ENCODE data around the gene ZSWIM5. TPM values are rescaled to one million over a fixed set of nuclear protein-coding genes. Genes with fewer than 3 reads are reported as not detected.
"Not testable (repeated sequence)": the region's sequence is repeated elsewhere in the genome, so short reads cannot be mapped to it uniquely, and the experiment has no call there.

Gene ZSWIM5
- total RNA-seq, 4 donors from 2014 or later, result 2.1 to 3.7 (median 2.5) TPM

- Histone ChIP-seq H3K36me3 (no peaks in the 10 kb centered on the region), H3K4me1 (no peaks in the 10 kb centered on the region), H3K9me3 (no peaks in the 10 kb centered on the region), H3K27me3 (no peaks in the 10 kb centered on the region), H3K27ac (no peak overlapping the region), H3K4me3 (no peak overlapping the region)
- WGBS, 2 donors, result 78 to 85% methylated on average over 1 of the region's 1 CpG
- DNase-seq (ENCODE audit: low spot score in 2 of 2), result no peak
- TF ChIP-seq CTCF (IDR thresholded peaks at IDR 0.05), result no peak
These were observed 88.6 kb downstream of the ZSWIM5 start for GRCh38 chr1:45117766-45118165.

- no peak for TF ChIP-seq POLR2A (IDR thresholded peaks at IDR 0.05)
- DNase-seq (ENCODE audit: low spot score in 2 of 2), result no peak
- Histone ChIP-seq H3K4me3 (no peak overlapping the region), H3K27ac (no peak overlapping the region), H3K36me3 (no peaks in the 10 kb centered on the region), H3K4me1 (no peaks in the 10 kb centered on the region), H3K9me3 (no peaks in the 10 kb centered on the region), H3K27me3 (no peaks in the 10 kb centered on the region)
- WGBS, 2 donors, result 66 to 77% methylated on average over 2 of the region's 2 CpGs
These were observed 89.6 kb downstream of the ZSWIM5 start for GRCh38 chr1:45116820-45117219.

- TF ChIP-seq POLR2A (IDR thresholded peaks at IDR 0.05), result no peak
- no peak for TF ChIP-seq EP300 (IDR thresholded peaks at IDR 0.05)
- TF ChIP-seq CTCF (IDR thresholded peaks at IDR 0.05), result no peak
- Histone ChIP-seq H3K36me3 (no peaks in the 10 kb centered on the region), H3K9me3 (peaks cover 0 to 4% (median 0%) of the 10 kb centered on the region in 4 donors), H3K27me3 (no peaks in the 10 kb centered on the region), H3K27ac (peak overlapping the region in 1 of 4 donors; percentile 12), H3K4me3 (no peak overlapping the region), H3K4me1 (no peaks in the 10 kb centered on the region)
- 65 to 81% methylated on average over 1 of the region's 1 CpG for WGBS, 2 donors
- no peak for DNase-seq (ENCODE audit: low spot score in 2 of 2)
These were observed 90.1 kb downstream of the ZSWIM5 start for GRCh38 chr1:45116340-45116739.

GRCh38 chr1:45115198-45115597 is 91.2 kb downstream of the ZSWIM5 start:
- WGBS, 2 donors, result 94 to 95% methylated on average over 23 to 24 of the region's 33 CpGs
- H3K27me3 ChIP-seq; DNase-seq (ENCODE audit: low spot score in 2 of 2): not testable (repeated sequence)

GRCh38 chr1:45112661-45113060 is 93.7 kb downstream of the ZSWIM5 start:
- H3K4me1 ChIP-seq, result no peaks in the 10 kb centered on the region
- no peaks in the 10 kb centered on the region for H3K36me3 ChIP-seq
- no peak overlapping the region for H3K4me3 ChIP-seq
- 83 to 93% methylated on average over 3 of the region's 3 CpGs for WGBS, 2 donors
- peaks cover 0 to 4% (median 0%) of the 10 kb centered on the region in 4 donors for H3K9me3 ChIP-seq
- no peaks in the 10 kb centered on the region for H3K27me3 ChIP-seq
- no peak for TF ChIP-seq POLR2A (IDR thresholded peaks at IDR 0.05)
- TF ChIP-seq EP300 (IDR thresholded peaks at IDR 0.05), result no peak
- TF ChIP-seq CTCF (IDR thresholded peaks at IDR 0.05), result no peak
- DNase-seq (ENCODE audit: low spot score in 2 of 2), result no peak
- no peak overlapping the region for H3K27ac ChIP-seq

More at GRCh38 chr1:45115198-45115597, 91.2 kb downstream of the ZSWIM5 start:
- not testable (repeated sequence) for H3K9me3 ChIP-seq, H3K27ac ChIP-seq, H3K4me1 ChIP-seq, H3K36me3 ChIP-seq, H3K4me3 ChIP-seq

GRCh38 chr1:45111239-45111638 is 95.2 kb downstream of the ZSWIM5 start:
- no peaks in the 10 kb centered on the region for H3K27me3 ChIP-seq
- H3K9me3 ChIP-seq, result peaks cover 0 to 6% (median 0%) of the 10 kb centered on the region in 4 donors
- no peak overlapping the region for H3K27ac ChIP-seq
- H3K4me3 ChIP-seq, result no peak overlapping the region
- 93 to 96% methylated on average over 2 of the region's 2 CpGs for WGBS, 2 donors
- no peaks in the 10 kb centered on the region for H3K36me3 ChIP-seq
- no peak for DNase-seq (ENCODE audit: low spot score in 2 of 2)
- no peak for TF ChIP-seq EP300 (IDR thresholded peaks at IDR 0.05)
- no peak for TF ChIP-seq POLR2A (IDR thresholded peaks at IDR 0.05)
- no peak for TF ChIP-seq CTCF (IDR thresholded peaks at IDR 0.05)
- no peaks in the 10 kb centered on the region for H3K4me1 ChIP-seq

Measured in tibial nerve (tissue), 4 donors.